Fibroblast of lung (primary cell): ENCODE data around the gene NEXN. TPM values are rescaled to one million over a fixed set of nuclear protein-coding genes. Genes with fewer than 3 reads are reported as not detected.

Source experiments
- DNase-seq, 2 donors: peaks; one replicate each; pipeline versions ENCODE4 v3.0.0 to v3.0.0-alpha.2; 2010; ENCODE audit warnings: low read depth in 2 of 2
- H2AFZ ChIP-seq: 2 replicates; pipeline ENCODE4 v1.5.1; 2012; ENCODE audit warnings: low read length, control low read depth, inconsistent platforms
- H3K27ac ChIP-seq: 2 replicates; pipeline ENCODE4 v1.5.1; 2011; ENCODE audit warnings: low read length, control low read depth; ENCODE audit not compliant: insufficient read depth
- H3K27me3 ChIP-seq: 2 replicates; pipeline ENCODE4 v1.5.1; 2011; ENCODE audit warnings: mild to moderate bottlenecking, low read length; ENCODE audit not compliant: control insufficient read depth, insufficient read depth
- H3K36me3 ChIP-seq: 2 replicates; pipeline ENCODE4 v1.5.1; 2011; ENCODE audit warnings: low read length; ENCODE audit not compliant: control insufficient read depth, insufficient read depth
- H3K4me1 ChIP-seq: 2 replicates; pipeline ENCODE4 v1.5.1; 2011; ENCODE audit warnings: low read length; ENCODE audit not compliant: control insufficient read depth, insufficient read depth; ENCODE audit errors: extremely low read depth
- H3K4me2 ChIP-seq: 2 replicates; pipeline ENCODE4 v1.5.1; 2011; ENCODE audit warnings: low read length, control low read depth; ENCODE audit not compliant: insufficient read depth; ENCODE audit errors: extremely low read depth
- H3K4me3 ChIP-seq, 4 experiments: fragments of 200-600 bp in 1 of 4; sonication (generic) in 1 of 4; replicated peaks in 1 of 4; 2 replicates each; pipeline ENCODE4 v1.5.1; 2011 to 2016; ENCODE audit warnings: low read length in 4 of 4, low read depth in 3 of 4, mild to moderate bottlenecking in 3 of 4, control low read depth in 2 of 4, inconsistent platforms in 1 of 4, mixed read lengths in 1 of 4; ENCODE audit not compliant: insufficient read depth in 1 of 4; ENCODE audit errors: control extremely low read depth in 1 of 4
- H3K79me2 ChIP-seq: 2 replicates; pipeline ENCODE4 v1.5.1; 2012; ENCODE audit warnings: mild to moderate bottlenecking, low read length, inconsistent platforms; ENCODE audit not compliant: control insufficient read depth, insufficient read depth
- H3K9ac ChIP-seq: 2 replicates; pipeline ENCODE4 v1.5.1; 2011; ENCODE audit warnings: mild to moderate bottlenecking, low read length, control low read depth; ENCODE audit not compliant: insufficient read depth
- H3K9me3 ChIP-seq: 2 replicates; pipeline ENCODE4 v1.5.1; 2012; ENCODE audit warnings: low read depth, low read length; ENCODE audit not compliant: control insufficient read depth, insufficient read depth
- H4K20me1 ChIP-seq: 2 replicates; pipeline ENCODE4 v1.5.1; 2011; ENCODE audit warnings: low read length; ENCODE audit not compliant: control insufficient read depth, insufficient read depth; ENCODE audit errors: extremely low read depth
- EZH2 ChIP-seq: IDR thresholded peaks from 2 replicates; pipeline ENCODE4 v1.5.1; 2012; ENCODE audit warnings: low read length, control low read depth, mild to moderate bottlenecking; ENCODE audit errors: missing control alignments
- polyA plus RNA-seq, 2 donors: library from polyadenylated mRNA; depleted of rRNA in 1 of 2; stranded (reverse) in 1 of 2; unstranded in 1 of 2; fragments of >200 nt; gene quantifications; 2 replicates each; pipeline ENCODE4 v1.2.1, GENCODE V29; 2011 to 2012; ENCODE audit warnings: missing spikeins in 1 of 2
- total RNA-seq: library from RNA; depleted of rRNA; stranded (reverse); fragments of >200 nt; gene quantifications from 2 replicates; pipeline ENCODE4 v1.2.1, GENCODE V29; 2014
- TF ChIP-seq, protein P1 (sequence below), 2 donors: IDR thresholded peaks in 1 of 2; conservative IDR thresholded peaks in 1 of 2; 1 replicate in 1 of 2; 2 replicates in 1 of 2; pipeline ENCODE4 v1.5.1; 2011 to 2012; ENCODE audit warnings: low read length in 2 of 2, control low read depth in 1 of 2, inconsistent platforms in 1 of 2, low read depth in 1 of 2, mild to moderate bottlenecking in 1 of 2

Gene NEXN
- total and polyA plus RNA-seq, 2 donors (not counting 1 experiment from before 2014, with no cell fraction given), result 24.4 to 49.0 TPM

DNA sequence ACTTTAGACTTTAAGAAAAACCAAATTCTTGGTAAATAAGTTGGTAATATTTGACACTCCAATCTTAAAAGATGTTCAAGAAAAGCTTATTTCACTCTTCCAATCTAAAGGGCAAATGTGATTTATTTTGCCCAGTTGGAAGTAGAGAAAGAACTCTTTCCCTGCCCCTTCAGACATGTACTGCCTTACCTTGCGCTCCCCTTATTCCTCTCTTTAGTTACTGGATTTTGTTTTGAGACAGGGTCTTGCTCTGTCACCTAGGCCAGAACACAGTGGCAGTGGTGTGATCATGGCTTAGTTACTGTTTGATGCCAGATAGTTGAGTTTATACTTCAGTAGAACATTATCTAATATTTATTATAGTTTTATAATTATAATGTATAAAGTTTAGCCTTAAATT, 62.9 kb downstream of the NEXN start:
- no peaks in the 10 kb centered on the region for H3K27me3 ChIP-seq
- no peaks in the 10 kb centered on the region for H3K9me3 ChIP-seq
- no peaks in the 10 kb centered on the region for H4K20me1 ChIP-seq
- no peak overlapping the region for H3K9ac ChIP-seq
- no peak overlapping the region for H3K4me2 ChIP-seq
- H3K27ac ChIP-seq, result no peak overlapping the region
- TF ChIP-seq, protein P1, sequence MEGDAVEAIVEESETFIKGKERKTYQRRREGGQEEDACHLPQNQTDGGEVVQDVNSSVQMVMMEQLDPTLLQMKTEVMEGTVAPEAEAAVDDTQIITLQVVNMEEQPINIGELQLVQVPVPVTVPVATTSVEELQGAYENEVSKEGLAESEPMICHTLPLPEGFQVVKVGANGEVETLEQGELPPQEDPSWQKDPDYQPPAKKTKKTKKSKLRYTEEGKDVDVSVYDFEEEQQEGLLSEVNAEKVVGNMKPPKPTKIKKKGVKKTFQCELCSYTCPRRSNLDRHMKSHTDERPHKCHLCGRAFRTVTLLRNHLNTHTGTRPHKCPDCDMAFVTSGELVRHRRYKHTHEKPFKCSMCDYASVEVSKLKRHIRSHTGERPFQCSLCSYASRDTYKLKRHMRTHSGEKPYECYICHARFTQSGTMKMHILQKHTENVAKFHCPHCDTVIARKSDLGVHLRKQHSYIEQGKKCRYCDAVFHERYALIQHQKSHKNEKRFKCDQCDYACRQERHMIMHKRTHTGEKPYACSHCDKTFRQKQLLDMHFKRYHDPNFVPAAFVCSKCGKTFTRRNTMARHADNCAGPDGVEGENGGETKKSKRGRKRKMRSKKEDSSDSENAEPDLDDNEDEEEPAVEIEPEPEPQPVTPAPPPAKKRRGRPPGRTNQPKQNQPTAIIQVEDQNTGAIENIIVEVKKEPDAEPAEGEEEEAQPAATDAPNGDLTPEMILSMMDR (conservative IDR thresholded peaks at IDR 0.05 in 1 of 2, IDR thresholded peaks at IDR 0.05 in 1 of 2; ENCODE audit: low read depth in 1 of 2, low read length in 2 of 2), result no peak
- TF ChIP-seq EZH2, result no peak
- no peak overlapping the region for H2AFZ ChIP-seq
- H3K4me3 ChIP-seq, result no peak overlapping the region
- no peak for DNase-seq
- peaks cover 23% of the 10 kb centered on the region for H3K79me2 ChIP-seq
- no peaks in the 10 kb centered on the region for H3K4me1 ChIP-seq
- peaks cover 12% of the 10 kb centered on the region for H3K36me3 ChIP-seq

DNA sequence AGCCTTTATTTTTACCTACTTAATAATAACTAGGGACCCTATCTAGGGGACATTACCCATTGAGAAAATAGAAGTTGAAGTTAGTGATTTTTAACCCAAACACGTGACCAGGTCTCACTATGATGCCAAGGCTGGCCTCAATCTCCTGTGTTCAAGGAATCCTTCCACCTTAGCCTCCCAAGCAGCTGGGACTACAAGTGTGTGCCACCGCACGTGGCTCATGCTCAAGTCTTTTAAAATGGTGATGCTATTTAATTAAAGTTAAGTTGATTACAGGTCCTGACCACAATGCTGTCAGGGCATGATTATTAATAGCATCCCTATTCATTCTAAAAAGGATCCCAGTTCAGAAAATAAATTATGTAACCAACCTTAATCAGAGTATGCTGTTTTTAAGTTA, 65.5 kb downstream of the NEXN start:
- Histone ChIP-seq H3K79me2 (peaks cover 22% of the 10 kb centered on the region), H3K36me3 (peaks cover 15% of the 10 kb centered on the region), H3K4me3 (no peak overlapping the region), H3K9ac (no peak overlapping the region), H3K27me3 (no peaks in the 10 kb centered on the region), H3K4me1 (no peaks in the 10 kb centered on the region), H4K20me1 (no peaks in the 10 kb centered on the region), H3K9me3 (no peaks in the 10 kb centered on the region), H2AFZ (no peak overlapping the region), H3K4me2 (no peak overlapping the region), H3K27ac (no peak overlapping the region)
- no peak for DNase-seq
- no peak for TF ChIP-seq EZH2
- TF ChIP-seq, protein P1 (conservative IDR thresholded peaks at IDR 0.05 in 1 of 2, IDR thresholded peaks at IDR 0.05 in 1 of 2; ENCODE audit: low read depth in 1 of 2, low read length in 2 of 2), result no peak

DNA sequence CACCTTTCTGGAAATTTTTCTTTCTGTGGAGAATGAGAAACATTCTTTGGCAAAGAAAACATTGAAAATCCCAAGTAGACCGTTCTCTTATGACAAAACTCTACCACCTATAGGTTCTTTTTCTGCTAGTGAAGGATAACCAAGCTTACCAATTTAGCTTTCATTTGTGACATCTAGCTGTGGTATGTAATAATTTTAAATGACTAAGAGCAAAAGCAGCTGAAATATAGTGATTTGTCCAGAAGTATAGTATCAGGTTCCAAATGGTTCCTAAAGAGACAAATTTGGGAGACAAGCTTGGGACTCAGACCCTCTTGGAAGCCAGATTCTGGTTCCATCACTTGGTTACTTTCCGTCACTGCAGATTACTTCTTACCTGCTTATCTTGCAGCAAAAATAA, 66.1 kb downstream of the NEXN start:
- TF ChIP-seq, protein P1 (conservative IDR thresholded peaks at IDR 0.05 in 1 of 2, IDR thresholded peaks at IDR 0.05 in 1 of 2; ENCODE audit: low read depth in 1 of 2, low read length in 2 of 2), result no peak
- TF ChIP-seq EZH2, result no peak
- H2AFZ ChIP-seq, result no peak overlapping the region
- no peak for DNase-seq
- no peak overlapping the region for H3K9ac ChIP-seq
- H3K4me2 ChIP-seq, result no peak overlapping the region
- peaks cover 14% of the 10 kb centered on the region for H3K36me3 ChIP-seq
- H3K27ac ChIP-seq, result no peak overlapping the region
- no peaks in the 10 kb centered on the region for H3K27me3 ChIP-seq
- no peak overlapping the region for H3K4me3 ChIP-seq
- H3K4me1 ChIP-seq, result no peaks in the 10 kb centered on the region
- peaks cover 22% of the 10 kb centered on the region for H3K79me2 ChIP-seq
- no peaks in the 10 kb centered on the region for H4K20me1 ChIP-seq
- H3K9me3 ChIP-seq, result no peaks in the 10 kb centered on the region
